ENCODE data around the gene TMEM132A. TPM values are rescaled to one million over a fixed set of nuclear protein-coding genes. Genes with fewer than 3 reads are reported as not detected.

TMEM132A gene
- polyA plus RNA-seq, 1 experiment: 17.9 TPM

- Histone ChIP-seq H3K27me3 (ENCODE audit: control insufficient read depth, insufficient read depth, low read length) (peaks cover 1% of the 10 kb centered on the region; the same call in 1 of the 2 replicates), H3K4me3 (ENCODE audit: low read depth, low read length) (no peak overlapping the region), H3K36me3 (ENCODE audit: control insufficient read depth, insufficient read depth, low read length) (no peaks in the 10 kb centered on the region)
- POLR2A ChIA-PET: no interaction called here
- no peak for TF ChIP-seq CTCF (IDR thresholded peaks at IDR 0.05; ENCODE audit: insufficient read depth, low read depth, low read length)
- DNase-seq (ENCODE audit: low read depth): no peak
- CTCF ChIA-PET: interaction anchor here (2.3 kb wide), 1 partner anchor 234 kb away, joined by 6 read pairs; no protein-coding TSS in a partner anchor
These were observed 29.5 kb downstream of the TMEM132A start for GRCh38 chr11:60953781-60954180.

GRCh38 chr11:60954421-60954820 lies 30.2 kb downstream of the TMEM132A start:
- no peak for DNase-seq (ENCODE audit: low read depth)
- Histone ChIP-seq H3K4me3 (ENCODE audit: low read depth, low read length) (no peak overlapping the region), H3K27me3 (ENCODE audit: control insufficient read depth, insufficient read depth, low read length) (peaks cover 1% of the 10 kb centered on the region; the same call in 1 of the 2 replicates), H3K36me3 (ENCODE audit: control insufficient read depth, insufficient read depth, low read length) (no peaks in the 10 kb centered on the region)
- CTCF ChIA-PET: interaction anchor here (1.7 to 2.3 kb wide), 2 partner anchors 15 to 233 kb away, joined by 6 read pairs; no protein-coding TSS in a partner anchor
- TF ChIP-seq CTCF (IDR thresholded peaks at IDR 0.05; ENCODE audit: insufficient read depth, low read depth, low read length): no peak
- POLR2A ChIA-PET: no interaction called here

- no peak for TF ChIP-seq CTCF (IDR thresholded peaks at IDR 0.05; ENCODE audit: insufficient read depth, low read depth, low read length)
- H3K27me3 ChIP-seq (ENCODE audit: control insufficient read depth, insufficient read depth, low read length): peaks cover 1% of the 10 kb centered on the region; the same call in 1 of the 2 replicates
- H3K36me3 ChIP-seq (ENCODE audit: control insufficient read depth, insufficient read depth, low read length): no peaks in the 10 kb centered on the region
- ChIA-PET POLR2A (no interaction called here), CTCF (interaction anchor here (1.7 kb wide), 1 partner anchor 14 kb away, joined by 6 read pairs; no protein-coding TSS in a partner anchor)
- no peak for DNase-seq (ENCODE audit: low read depth)
- H3K4me3 ChIP-seq (ENCODE audit: low read depth, low read length): no peak overlapping the region
These were observed 31.3 kb downstream of the TMEM132A start for GRCh38 chr11:60955571-60955970.

- no peak overlapping the region for H3K4me3 ChIP-seq (ENCODE audit: low read depth, low read length)
- no peak for DNase-seq (ENCODE audit: low read depth)
- TF ChIP-seq CTCF (IDR thresholded peaks at IDR 0.05; ENCODE audit: insufficient read depth, low read depth, low read length): no peak
- H3K27me3 ChIP-seq (ENCODE audit: control insufficient read depth, insufficient read depth, low read length): peaks cover 4% of the 10 kb centered on the region
- ChIA-PET POLR2A (no interaction called here), CTCF (interaction anchor here (0.8 kb wide), 1 partner anchor 12 kb away, joined by 3 read pairs; no protein-coding TSS in a partner anchor)
- H3K36me3 ChIP-seq (ENCODE audit: control insufficient read depth, insufficient read depth, low read length): no peaks in the 10 kb centered on the region
These were observed 32.9 kb downstream of the TMEM132A start for GRCh38 chr11:60957188-60957587.

GRCh38 chr11:60959431-60959830 lies 35.2 kb downstream of the TMEM132A start:
- ChIA-PET CTCF (interaction anchor here (1.0 kb wide), 1 partner anchor 11 kb away, joined by 4 read pairs; no protein-coding TSS in a partner anchor), POLR2A (no interaction called here)
- H3K27me3 ChIP-seq (ENCODE audit: control insufficient read depth, insufficient read depth, low read length): peaks cover 4% of the 10 kb centered on the region
- H3K36me3 ChIP-seq (ENCODE audit: control insufficient read depth, insufficient read depth, low read length): no peaks in the 10 kb centered on the region
- no peak overlapping the region for H3K4me3 ChIP-seq (ENCODE audit: low read depth, low read length)
- no peak for DNase-seq (ENCODE audit: low read depth)
- no peak for TF ChIP-seq CTCF (IDR thresholded peaks at IDR 0.05; ENCODE audit: insufficient read depth, low read depth, low read length)
